ENCODE measurements around the gene NTRK2. TPM values are rescaled to one million over a fixed set of nuclear protein-coding genes. Genes with fewer than 3 reads are reported as not detected.

The NTRK2 gene
- total RNA-seq, 3 donors from 2014 or later = 1.7 to 3.5 (median 2.5) TPM

DNA sequence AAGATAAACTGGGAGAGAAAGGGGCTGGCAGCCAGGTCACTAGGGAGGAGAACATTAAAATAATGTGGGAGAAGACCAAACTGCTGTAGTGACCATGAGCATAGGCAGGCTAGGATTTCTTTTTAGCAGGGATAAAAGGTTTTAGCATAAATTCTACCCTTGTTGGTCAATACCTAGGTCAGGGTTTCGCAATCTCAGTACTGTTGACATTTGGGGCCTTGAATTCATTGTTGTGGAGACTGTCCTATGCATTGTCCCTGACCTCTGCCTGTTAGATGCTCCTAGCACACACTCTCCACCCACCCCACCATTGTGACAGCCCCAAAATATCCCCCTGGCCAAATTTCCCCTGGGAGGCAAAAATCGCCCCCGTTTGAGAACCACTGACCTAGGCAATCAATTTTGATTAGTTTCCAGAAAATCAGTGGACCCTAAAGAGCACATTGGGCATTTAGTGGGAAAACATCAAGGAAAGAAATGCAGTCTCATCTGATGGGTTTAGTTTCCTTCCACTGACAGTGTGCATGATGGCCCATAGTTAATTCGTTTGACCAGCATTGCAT is 181.4 kb downstream of the NTRK2 start:
- TF ChIP-seq, protein P1, sequence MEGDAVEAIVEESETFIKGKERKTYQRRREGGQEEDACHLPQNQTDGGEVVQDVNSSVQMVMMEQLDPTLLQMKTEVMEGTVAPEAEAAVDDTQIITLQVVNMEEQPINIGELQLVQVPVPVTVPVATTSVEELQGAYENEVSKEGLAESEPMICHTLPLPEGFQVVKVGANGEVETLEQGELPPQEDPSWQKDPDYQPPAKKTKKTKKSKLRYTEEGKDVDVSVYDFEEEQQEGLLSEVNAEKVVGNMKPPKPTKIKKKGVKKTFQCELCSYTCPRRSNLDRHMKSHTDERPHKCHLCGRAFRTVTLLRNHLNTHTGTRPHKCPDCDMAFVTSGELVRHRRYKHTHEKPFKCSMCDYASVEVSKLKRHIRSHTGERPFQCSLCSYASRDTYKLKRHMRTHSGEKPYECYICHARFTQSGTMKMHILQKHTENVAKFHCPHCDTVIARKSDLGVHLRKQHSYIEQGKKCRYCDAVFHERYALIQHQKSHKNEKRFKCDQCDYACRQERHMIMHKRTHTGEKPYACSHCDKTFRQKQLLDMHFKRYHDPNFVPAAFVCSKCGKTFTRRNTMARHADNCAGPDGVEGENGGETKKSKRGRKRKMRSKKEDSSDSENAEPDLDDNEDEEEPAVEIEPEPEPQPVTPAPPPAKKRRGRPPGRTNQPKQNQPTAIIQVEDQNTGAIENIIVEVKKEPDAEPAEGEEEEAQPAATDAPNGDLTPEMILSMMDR (IDR thresholded peaks at IDR 0.05) = no peak
- ATAC-seq (no peak), DNase-seq (no peak)
- intact Hi-C loops (cut with DNase I, micrococcal nuclease) = no loop called here
- H3K36me3 ChIP-seq (ENCODE audit: low read depth) = no peaks in the 10 kb centered on the region
- H3K4me1 ChIP-seq (ENCODE audit: low read depth) = no peaks in the 10 kb centered on the region
- no peaks in the 10 kb centered on the region for H3K9me3 ChIP-seq
- no peak overlapping the region for H3K4me3 ChIP-seq

- Histone ChIP-seq H3K36me3 (ENCODE audit: low read depth) (no peaks in the 10 kb centered on the region), H3K4me1 (ENCODE audit: low read depth) (no peaks in the 10 kb centered on the region), H3K4me3 (no peak overlapping the region), H3K9me3 (no peaks in the 10 kb centered on the region)
- ATAC-seq = no peak
- TF ChIP-seq, protein P1 (IDR thresholded peaks at IDR 0.05) = no peak
- DNase-seq = no peak
- intact Hi-C loops (cut with DNase I, micrococcal nuclease) = no loop called here
These were observed 182.5 kb downstream of the NTRK2 start for GRCh38 chr9:84851935-84852585.

- Histone ChIP-seq H3K9me3 (no peaks in the 10 kb centered on the region), H3K4me3 (no peak overlapping the region), H3K4me1 (ENCODE audit: low read depth) (no peaks in the 10 kb centered on the region), H3K36me3 (ENCODE audit: low read depth) (no peaks in the 10 kb centered on the region)
- intact Hi-C loops (cut with DNase I, micrococcal nuclease) = no loop called here
- TF ChIP-seq, protein P1 (IDR thresholded peaks at IDR 0.05) = no peak
- ATAC-seq = no peak
- no peak for DNase-seq
These were observed 183.2 kb downstream of the NTRK2 start for GRCh38 chr9:84852617-84853301.

- ATAC-seq (no peak), DNase-seq (no peak)
- TF ChIP-seq, protein P1 (IDR thresholded peaks at IDR 0.05) = no peak
- H3K4me1 ChIP-seq (ENCODE audit: low read depth) = no peaks in the 10 kb centered on the region
- no peak overlapping the region for H3K4me3 ChIP-seq
- H3K36me3 ChIP-seq (ENCODE audit: low read depth) = no peaks in the 10 kb centered on the region
- no peaks in the 10 kb centered on the region for H3K9me3 ChIP-seq
- intact Hi-C loops (cut with DNase I, micrococcal nuclease) = no loop called here
These were observed 186.7 kb downstream of the NTRK2 start for GRCh38 chr9:84856181-84856632.

- DNase-seq (no peak), ATAC-seq (no peak)
- Histone ChIP-seq H3K4me1 (ENCODE audit: low read depth) (no peaks in the 10 kb centered on the region), H3K36me3 (ENCODE audit: low read depth) (no peaks in the 10 kb centered on the region), H3K9me3 (no peaks in the 10 kb centered on the region), H3K4me3 (no peak overlapping the region)
- TF ChIP-seq, protein P1 (IDR thresholded peaks at IDR 0.05) = no peak
- intact Hi-C loops (cut with DNase I, micrococcal nuclease) = no loop called here
These were observed 187.7 kb downstream of the NTRK2 start for GRCh38 chr9:84857211-84857610.

All from mucosa of descending colon (tissue), 3 donors.